Kasumi-1 (cell line): ENCODE results near the gene DERA.
A peak's percentile ranks its signal among the peaks of the same experiment; 100 is the strongest.
"Not testable (repeated sequence)": the region's sequence is repeated elsewhere in the genome, so short reads cannot be mapped to it uniquely, and the experiment has no call there.

Experiments used
- DNase-seq, 2 experiments: peaks; one replicate each; lab custom pipeline; 2025; lab: John Stamatoyannopoulos, UW

DERA gene

DNA sequence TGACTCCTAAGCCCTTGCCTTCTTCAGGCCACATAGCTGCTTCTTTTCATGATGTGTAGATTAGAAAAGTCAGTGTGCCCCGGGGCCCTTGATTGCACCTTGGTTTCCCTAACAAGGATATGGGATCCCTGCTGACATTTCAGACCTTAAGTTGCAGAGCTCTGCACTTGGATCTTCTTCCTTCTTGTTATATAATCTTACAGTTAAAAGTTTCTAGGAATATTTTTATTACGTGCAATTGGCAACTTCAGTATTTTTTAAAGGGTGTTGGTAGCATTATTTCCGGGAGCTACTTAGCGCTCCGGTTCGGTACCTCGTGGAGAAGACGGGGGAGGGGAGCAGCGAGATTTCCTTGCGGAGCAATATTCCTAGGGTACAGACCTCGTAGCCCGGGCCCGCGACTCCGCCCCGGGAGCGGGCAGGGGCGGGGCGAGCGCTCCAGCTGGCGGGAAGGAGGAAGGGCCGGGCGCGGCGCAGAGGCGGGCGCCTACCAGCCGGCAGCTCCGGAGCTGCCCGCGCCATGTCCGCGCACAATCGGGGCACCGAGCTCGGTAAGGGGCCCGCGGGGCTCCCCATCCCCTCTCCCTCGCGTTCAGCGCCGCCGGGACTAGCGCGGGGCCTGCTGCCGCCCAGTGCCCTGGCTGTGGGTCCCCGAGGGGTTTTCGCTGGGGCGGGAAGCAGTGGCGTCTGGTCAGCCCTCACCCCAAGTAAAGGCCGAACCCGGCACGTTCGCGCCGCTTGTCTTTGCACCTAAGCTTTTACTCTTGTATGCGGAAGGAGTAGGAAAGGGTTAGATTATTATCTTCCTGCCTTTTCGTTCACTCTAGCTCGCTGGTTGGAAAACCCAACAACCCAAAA is at the start of gene DERA:
Gene DERA, plus strand, starts transcription at position 469 of the 858 bp plus-strand sequence. Its CDS starts 52 bp downstream, at position 521.
- peak; percentile 32 to 45 for DNase-seq

DNA sequence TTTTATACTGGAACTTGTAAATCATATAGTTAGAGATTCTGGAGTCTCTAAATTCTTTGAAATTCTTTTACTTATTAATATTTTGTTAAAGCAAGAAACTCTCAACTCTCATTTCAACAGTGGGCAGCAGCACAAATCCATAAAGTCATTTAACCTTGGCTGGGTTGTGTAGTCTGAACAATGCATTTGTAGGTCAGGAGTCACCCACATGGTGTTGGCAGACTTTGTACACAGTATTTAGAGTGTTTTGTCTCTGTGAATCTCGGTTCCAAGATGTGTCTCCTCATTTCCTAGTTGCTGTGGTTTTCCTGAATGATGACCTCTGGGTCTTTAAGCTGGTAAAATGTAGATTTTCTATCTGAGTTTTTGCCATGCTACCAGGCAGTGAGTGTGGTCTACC is 49.7 kb upstream of the DERA start:
- DNase-seq = no peak

DNA sequence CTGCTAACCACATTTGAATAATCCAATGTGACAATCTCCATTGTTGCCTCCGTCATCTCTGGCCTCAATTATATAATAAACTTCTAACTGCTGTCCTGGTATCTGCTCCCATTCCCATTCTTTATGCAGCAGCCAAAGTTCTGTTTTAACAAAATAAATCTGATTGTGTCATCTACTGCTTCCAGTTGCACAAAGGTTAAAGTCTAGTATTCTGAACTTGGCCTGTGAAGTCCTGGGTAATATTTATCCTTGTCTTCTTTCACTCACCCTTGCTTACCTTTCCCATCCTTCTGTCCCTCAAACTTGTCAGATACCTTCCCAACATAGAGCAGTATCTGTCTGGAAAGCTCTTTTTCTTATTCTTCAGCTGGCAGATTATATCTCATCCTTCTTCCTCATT is 48.3 kb upstream of the DERA start:
- no peak for DNase-seq

DNA sequence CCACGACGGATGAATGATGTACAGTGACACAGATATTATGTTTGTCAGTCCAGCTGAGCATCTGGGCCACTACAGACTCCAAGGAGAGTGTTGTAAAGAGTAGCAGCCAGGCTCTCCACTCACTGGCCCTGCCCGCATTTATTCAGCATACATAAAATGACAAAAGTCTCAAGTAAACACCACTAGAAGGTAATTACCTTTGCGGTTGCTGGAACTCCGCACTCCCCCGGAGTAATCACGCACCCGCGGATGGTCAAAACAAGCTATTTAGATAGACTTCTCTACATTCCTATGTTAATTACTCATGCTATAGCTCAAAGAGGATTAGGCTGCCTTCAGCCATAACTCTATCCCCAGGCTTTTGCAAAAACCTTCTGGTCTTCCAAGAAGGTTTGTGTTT is 47.8 kb upstream of the DERA start:
- DNase-seq = no peak

DNA sequence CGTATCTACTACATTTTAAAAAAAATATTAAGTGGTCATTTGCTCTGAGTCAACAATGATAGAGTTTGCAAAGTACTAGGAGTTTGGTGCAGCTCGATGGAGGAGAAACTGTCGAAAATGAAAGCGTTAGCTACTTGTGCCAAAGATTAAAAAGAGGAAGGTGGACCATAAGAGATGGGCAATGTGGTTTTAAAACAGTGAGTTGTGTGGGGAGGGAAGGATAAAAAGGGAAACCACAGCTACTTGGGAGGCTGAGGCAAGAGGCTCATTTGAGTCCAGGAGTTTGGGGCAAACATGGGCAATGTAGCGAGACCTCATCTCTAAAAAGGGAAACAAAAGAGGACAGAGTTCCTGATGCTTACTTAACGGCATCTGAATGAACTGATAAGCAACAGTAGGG is 47.1 kb upstream of the DERA start:
- peak; percentile 70 to 73 for DNase-seq

DNA sequence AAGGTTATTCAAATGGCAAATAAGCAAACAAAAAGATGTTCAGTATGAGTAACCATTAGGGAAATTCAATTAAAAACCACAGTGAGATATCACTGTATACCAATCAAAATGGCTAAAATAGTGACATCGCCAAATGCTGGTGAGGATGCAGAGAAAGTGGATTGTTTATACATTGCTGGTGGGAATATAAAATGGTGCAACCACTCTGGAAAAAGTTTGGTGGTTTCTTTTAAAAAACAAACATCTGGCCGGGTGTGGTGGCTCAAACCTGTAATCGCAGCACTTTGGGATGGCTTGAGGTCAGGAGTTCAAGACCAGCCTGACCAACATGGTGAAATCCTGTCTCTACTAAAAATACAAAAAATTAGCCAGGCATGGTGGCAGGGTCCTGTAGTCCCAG is 42.9 kb upstream of the DERA start:
- DNase-seq = no peak

DNA sequence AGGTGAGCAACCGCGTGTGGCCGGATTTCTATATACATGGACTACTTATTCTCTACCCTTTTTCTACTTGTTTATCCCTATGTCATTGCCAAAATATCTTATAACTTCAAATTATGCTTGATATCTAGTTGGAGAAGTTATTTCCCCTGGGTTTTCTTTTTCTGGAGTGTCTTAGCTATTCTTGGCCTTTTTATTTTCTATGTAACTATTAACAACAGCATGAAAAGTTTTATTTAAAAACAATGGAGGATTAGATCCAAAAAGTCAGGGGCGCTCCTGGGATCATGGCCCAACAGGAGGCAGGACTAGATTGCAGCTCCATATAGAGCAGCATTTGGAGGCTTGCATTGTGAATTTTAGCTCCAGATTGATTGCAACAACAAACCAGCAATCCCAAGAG is 37.6 kb upstream of the DERA start:
- DNase-seq = no peak

DNA sequence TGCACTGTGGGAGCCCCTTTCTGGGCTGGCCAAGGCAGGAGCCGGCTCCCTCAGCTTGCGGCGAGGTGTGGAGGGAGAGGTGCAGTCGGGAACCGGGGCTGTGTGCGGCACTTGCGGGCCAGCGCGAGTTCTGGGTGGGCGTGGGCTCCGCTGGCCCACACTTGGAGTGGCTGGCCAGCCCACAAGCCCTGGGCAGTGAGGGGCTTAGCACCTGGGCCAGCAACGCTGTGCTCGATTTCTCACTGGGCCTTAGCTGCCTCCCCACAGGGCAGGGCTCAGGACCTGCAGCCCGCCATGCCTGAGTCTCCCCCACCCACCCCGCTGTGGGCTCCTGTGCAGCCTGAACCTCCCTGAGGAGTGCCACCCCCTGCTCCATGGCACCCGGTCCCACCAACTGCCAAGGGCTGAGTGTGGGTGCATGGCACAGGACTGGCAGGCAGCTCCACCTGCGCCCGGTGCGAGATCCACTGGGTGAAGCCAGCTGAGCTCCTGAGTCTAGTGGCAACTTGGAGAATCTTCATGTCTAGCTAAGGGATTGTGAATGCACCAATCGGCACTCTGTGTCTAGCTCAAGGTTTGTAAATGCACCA is 36.5 kb upstream of the DERA start:
- DNase-seq = not testable (repeated sequence)

DNA sequence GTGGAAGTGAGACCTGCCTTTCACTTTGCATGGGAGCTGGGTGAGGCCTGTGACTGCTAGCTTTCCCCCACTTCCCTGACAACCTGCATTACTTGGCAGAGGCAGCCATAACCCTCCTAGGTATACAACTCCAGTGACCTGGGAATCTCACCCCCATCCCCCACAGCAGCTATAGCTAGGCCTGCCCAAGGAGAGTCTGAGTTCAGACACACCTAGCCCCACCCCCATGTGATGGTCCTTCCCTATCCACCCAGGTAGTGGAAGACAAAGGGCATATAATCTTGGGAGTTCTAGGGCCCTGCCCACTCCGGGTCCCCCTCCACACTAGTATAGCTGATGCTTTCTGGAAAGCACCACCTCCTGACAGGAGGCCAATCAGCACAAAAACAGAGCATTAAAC is 35.3 kb upstream of the DERA start:
- no peak for DNase-seq

DNA sequence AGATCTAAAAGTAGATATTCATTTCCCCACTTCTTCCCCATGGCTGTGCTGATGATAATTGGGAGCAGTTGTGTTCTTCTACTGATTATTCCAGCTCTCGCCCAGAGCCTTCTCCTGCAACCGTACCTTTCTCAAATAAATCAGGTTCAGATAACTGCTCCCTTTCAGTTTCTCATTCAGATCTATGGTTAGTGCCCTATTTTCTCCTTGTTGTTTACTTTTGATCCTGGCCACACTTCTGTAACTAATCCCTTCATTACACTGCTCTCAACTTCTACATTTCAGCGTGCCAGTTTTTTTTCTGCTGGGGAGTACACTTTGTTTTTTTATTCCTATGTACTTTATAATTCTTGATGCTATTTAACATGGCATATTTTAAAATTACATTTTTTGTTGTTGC is 31.7 kb upstream of the DERA start:
- no peak for DNase-seq

DNA sequence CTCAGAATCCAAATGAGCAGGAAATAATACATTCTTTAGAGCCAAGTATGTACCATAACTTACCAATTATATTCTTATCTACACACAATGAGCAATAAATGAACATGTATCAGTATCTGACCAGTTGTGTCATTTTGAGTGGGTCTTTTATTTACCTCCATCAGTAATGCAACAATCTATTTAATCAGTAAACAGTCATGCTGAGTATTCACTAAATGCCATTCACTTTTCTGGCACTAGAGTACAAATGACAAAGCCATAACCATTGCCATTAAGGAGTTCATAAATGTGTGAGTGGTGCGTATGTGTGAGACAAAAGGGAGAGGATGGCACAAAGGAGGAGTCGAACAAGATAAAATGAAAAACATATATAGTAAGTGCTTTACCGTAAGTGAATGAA is 30.4 kb upstream of the DERA start:
- peak in 1 of 2 experiments; percentile 34 for DNase-seq

DNA sequence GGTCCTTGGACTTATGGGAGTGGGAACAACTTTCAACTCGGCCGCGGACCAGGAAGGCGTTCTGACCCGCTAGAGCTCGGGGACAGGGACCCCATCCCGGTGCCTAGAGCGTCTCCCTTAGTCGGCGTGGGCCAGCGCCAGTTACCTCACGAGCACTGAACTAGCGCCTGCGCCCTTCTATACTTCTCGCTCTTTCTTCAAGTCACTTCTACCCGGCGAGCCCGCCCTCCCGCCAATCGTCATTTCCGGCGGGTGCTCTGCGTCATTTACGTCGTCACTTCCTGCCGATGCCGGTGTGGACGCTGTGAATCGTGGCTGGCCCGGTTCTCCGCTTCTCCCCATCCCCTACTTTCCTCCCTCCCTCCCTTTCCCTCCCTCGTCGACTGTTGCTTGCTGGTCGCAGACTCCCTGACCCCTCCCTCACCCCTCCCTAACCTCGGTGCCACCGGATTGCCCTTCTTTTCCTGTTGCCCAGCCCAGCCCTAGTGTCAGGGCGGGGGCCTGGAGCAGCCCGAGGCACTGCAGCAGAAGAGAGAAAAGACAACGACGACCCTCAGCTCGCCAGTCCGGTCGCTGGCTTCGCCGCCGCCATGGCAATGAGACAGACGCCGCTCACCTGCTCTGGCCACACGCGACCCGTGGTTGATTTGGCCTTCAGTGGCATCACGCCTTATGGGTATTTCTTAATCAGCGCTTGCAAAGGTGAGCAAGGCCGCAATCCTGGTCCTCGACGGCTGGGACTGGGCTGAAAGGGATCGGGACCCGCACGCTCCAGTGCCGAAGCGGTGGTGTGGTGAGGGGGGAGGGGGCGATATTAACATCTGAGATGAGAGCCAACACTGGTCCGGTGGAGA is 28.8 kb upstream of the DERA start, which contains the start of gene STRAP:
Gene STRAP, plus strand, starts transcription at position 270 of the 854 bp plus-strand sequence. Its CDS starts 321 bp downstream, at position 591.
- peak; percentile 88 to 91 for DNase-seq

DNA sequence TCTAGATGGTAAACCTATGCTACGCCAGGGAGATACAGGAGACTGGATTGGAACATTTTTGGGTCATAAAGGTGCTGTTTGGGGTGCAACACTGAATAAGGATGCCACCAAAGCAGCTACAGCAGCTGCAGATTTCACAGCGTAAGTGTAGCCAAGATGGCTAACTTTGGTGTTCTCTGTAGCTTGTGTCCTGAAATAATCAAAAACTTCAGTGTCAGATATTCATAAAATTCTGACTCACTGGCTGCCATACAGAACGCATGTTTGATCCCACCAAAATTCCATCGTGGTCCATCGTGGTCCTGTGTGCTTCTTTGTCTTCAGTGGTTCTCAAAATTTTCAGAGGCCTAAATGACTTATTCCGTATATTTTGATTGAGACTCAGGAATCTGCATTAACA is 27.6 kb upstream of the DERA start:
- no peak for DNase-seq

DNA sequence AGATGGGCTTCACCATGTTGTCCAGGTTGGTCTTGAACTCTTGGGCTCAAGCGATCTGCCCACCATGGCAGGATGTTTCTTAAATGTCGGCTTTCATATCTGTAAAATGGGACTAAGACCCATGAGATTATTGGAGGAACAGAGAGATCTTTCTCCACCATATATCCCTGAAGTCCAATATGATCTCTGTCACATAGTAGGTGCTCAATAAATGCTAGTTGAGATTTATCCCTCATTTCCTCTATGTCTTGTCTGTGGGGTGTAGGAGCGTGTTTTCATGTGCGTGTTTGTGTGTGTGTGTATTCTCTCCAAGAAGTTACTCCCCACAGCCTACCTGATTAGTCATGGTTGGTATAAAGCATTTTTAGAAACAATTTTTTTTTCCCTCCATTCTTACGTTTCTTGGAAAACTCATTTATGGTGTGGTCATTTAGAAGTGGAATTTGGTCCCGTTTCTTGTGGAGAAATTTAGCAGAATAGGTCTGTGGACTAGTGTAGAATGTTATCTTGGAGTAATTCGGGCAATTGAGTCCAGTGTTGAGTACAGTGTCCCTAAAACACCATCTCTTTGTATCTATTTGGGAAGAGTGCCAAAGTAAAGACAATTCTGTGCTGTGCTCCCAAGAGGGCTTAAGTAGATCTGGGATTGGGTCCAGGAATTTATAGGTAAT is 24.6 kb upstream of the DERA start:
- no peak for DNase-seq

DNA sequence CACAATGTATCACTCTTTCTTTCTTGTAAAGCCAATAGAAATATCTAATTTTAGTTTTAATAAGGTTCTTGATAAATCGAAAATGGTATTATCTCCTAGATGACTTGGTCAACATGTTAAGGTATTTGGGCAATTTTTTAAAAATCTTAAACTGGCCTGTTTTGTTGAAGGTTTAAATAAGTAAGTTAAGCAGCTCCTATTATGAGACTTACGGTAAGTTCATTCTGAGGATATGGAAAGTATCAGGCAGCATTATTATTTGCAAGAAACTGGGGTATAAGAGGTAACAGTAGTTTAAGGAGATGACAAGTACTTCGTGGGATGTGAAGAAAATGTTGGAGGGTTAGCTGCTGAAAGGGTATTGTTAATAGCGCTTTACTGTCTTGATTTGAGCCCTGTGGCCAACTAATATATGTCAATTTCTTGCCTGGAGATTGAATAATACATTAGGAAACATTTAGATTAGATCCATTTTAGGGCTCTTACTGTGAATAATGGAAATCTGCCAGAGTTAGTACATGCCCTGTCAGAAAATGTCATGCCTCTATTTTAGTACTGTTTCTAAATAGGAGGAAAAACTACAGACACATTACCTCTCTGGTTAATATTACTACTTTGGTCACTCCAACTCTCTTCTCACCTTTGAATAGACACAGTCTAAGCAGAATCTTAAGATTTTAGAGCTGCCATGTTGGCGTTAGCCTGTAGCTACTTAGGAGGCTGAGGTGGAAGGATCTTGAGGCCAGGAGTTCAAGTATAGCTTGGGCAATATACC is 23.9 kb upstream of the DERA start:
- DNase-seq = no peak

DNA sequence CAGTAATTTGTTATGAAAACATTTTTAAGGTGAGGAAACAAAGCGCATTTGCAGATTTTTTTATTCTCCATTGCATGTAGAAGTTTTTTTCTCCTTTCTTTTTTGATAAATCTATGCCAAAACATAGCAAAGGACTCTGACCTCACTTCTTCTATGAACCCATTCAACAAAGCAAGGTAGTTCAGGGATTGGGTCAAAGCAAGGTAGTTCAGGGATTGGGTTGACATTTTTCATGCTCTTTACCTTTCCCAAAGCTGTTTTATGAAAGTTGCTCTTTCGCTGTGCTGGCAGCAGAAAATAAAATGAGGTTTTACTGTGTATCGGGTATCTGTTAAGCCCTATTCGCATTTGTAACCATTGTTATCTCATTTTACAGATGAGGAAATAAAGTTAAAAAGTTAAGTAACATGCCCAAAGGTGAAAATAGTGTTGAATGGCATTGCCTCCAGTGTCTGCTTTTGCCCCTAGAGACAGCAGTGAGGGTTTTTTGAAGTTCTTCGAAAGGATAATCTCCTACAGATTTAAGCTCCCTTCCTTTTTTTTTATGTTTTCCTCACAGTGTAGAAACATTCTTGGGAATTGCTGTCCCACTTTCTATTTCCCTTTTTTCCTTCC is 18.4 kb upstream of the DERA start:
- no peak for DNase-seq

DNA sequence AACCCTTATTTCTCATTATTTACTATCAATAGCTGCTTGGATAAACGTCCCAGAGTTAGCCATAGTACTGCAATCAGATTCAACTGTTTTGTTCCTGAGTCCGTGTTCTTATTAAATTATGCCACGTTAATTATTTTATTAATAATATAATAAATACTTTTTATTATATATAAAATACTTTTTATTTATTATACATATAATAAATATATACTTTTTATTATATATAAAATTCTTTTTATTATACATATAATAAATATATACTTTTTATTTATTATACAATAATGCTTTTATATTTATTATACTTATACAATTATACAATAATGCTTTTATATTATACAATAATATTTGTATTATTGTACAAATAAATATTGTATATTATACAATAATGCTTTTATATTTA is 17.9 kb upstream of the DERA start:
- DNase-seq = no peak

DNA sequence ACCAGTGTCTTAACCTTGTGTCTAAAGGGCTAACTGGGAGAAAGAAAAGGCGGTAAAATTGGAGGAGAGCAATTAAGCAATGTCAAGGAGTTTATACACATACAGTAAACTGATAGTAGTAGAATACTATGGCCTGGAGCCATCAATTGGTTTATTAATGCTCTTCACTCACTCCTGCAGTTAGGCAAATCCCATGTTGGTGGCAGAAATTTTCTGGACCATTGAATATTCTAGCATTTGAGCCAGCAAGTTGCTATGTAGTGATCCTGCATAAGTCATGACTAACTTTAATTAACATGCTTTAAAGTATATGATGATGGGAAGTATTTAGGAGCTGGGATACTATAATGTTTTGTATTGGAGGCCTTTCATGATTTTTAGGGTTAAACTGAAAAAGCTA is 14.3 kb upstream of the DERA start:
- no peak for DNase-seq

DNA sequence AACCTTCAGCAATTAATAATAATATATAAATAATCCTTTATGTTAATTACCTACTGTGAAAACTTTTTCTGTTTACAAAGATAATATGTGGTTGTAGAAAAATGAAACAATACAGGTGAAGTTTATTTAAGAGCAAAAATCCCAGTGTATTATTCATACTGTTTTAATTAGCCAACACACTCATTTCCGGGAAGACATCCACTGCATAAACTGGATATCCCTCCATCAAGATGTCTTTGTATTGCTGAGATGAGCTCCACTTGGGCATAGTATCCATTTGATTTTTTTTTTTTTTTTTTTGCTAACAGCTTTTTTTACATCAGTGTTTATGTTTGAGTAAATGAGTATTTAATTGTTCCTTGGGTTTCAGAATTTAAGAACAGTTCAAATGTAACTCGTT is 13.7 kb upstream of the DERA start:
- DNase-seq = no peak

DNA sequence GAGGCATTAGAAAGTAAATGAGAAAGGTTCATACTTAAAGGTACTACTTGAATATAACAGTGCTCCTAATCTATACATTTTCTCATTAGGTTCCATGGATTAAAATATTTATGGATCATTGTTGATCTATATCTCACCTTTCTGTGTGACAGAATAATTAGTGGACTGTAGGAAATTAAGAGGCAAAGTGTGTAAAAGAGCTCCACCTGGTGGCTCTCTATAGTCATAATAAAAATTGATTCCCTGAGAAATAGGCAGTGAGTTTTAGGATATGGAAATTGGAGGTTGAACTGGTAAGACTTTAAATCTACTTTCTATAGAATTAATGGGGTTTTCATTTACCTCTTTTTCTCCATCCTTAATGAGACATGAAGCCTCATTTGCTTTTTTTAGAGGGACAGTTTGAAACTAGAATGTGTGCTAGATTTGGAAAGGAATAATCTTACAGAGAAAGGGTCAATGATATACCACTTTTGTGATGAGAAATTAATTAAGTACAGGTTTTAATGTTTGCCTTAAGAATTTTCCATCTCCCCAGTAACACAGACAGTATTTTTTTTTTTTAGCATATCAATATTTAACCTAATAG is 11.8 kb upstream of the DERA start:
- peak; percentile 13 to 44 for DNase-seq
